Osteoblast (primary cell): ENCODE measurements around the gene ERMARD. TPM values are rescaled to one million over a fixed set of nuclear protein-coding genes. Genes with fewer than 3 reads are reported as not detected.

Experiments
- DNase-seq: peaks from one replicate; pipeline ENCODE4 v3.0.0; 2011; ENCODE audit warnings: low spot score, mixed read lengths; ENCODE audit not compliant: insufficient read length; ENCODE audit errors: missing footprints
- H2AFZ ChIP-seq: 2 replicates; pipeline ENCODE4 v1.6.0; 2011; ENCODE audit warnings: mild to moderate bottlenecking, low read length
- H3K27ac ChIP-seq: 2 replicates; pipeline ENCODE4 v1.5.1; 2011; ENCODE audit warnings: mild to moderate bottlenecking, low read depth, low read length, moderate library complexity
- H3K27me3 ChIP-seq: 2 replicates; pipeline ENCODE4 v1.6.0; 2012; ENCODE audit warnings: mild to moderate bottlenecking, control low read depth, inconsistent platforms, low read length, moderate library complexity; ENCODE audit not compliant: insufficient read depth
- H3K36me3 ChIP-seq: 2 replicates; pipeline ENCODE4 v1.5.1; 2011; ENCODE audit warnings: mild to moderate bottlenecking, low read length, control low read depth, moderate library complexity; ENCODE audit not compliant: insufficient read depth
- H3K4me1 ChIP-seq: 2 replicates; pipeline ENCODE4 v1.5.1; 2011; ENCODE audit warnings: mild to moderate bottlenecking, low read length, control low read depth, moderate library complexity; ENCODE audit not compliant: insufficient read depth
- H3K4me2 ChIP-seq: 2 replicates; pipeline ENCODE4 v1.6.0; 2011; ENCODE audit warnings: mild to moderate bottlenecking, low read length; ENCODE audit not compliant: insufficient read depth
- H3K4me3 ChIP-seq: fragments of 200-600 bp; sonication (generic); 3 replicates; pipeline ENCODE4 v1.5.1; 2012; ENCODE audit warnings: mild to moderate bottlenecking, low read length, inconsistent platforms; ENCODE audit not compliant: insufficient read depth
- H3K79me2 ChIP-seq: 2 replicates; pipeline ENCODE4 v1.6.0; 2012; ENCODE audit warnings: mild to moderate bottlenecking, low read length, control low read depth, inconsistent platforms; ENCODE audit not compliant: insufficient read depth
- H3K9me3 ChIP-seq: 2 replicates; pipeline ENCODE4 v1.5.1; 2011; ENCODE audit warnings: low read depth, low read length, control low read depth
- H4K20me1 ChIP-seq: 2 replicates; pipeline ENCODE4 v1.6.0; 2012; ENCODE audit warnings: mild to moderate bottlenecking, low read length, control low read depth; ENCODE audit not compliant: insufficient read depth
- CTCF ChIP-seq: IDR thresholded peaks from 2 replicates; pipeline ENCODE4 v1.5.1; 2011; ENCODE audit warnings: mild to moderate bottlenecking, low read depth, low read length, moderate library complexity; ENCODE audit errors: extremely low read depth
- total RNA-seq: library from RNA; depleted of rRNA; stranded (reverse); fragments of >200 nt; gene quantifications from 2 replicates; pipeline ENCODE4 v1.2.3, GENCODE V29; 2012

ERMARD gene
- total RNA-seq, 1 donor = 21.4 TPM

GRCh38 chr6:169816054-169816453 is 64.6 kb downstream of the ERMARD start:
- H3K36me3 ChIP-seq = no peaks in the 10 kb centered on the region
- no peak for TF ChIP-seq CTCF
- H3K4me2 ChIP-seq = no peak overlapping the region
- H3K4me1 ChIP-seq = no peaks in the 10 kb centered on the region
- no peaks in the 10 kb centered on the region for H3K27me3 ChIP-seq
- H3K9me3 ChIP-seq = no peaks in the 10 kb centered on the region
- H2AFZ ChIP-seq = no peak overlapping the region
- no peak overlapping the region for H3K4me3 ChIP-seq
- no peak overlapping the region for H3K27ac ChIP-seq
- H3K79me2 ChIP-seq = no peaks in the 10 kb centered on the region
- no peak for DNase-seq
- H4K20me1 ChIP-seq = no peaks in the 10 kb centered on the region

GRCh38 chr6:169816975-169817374 is 65.6 kb downstream of the ERMARD start:
- no peaks in the 10 kb centered on the region for H4K20me1 ChIP-seq
- H3K4me2 ChIP-seq = no peak overlapping the region
- H3K27me3 ChIP-seq = no peaks in the 10 kb centered on the region
- no peak overlapping the region for H3K27ac ChIP-seq
- no peaks in the 10 kb centered on the region for H3K9me3 ChIP-seq
- TF ChIP-seq CTCF = no peak
- no peak overlapping the region for H2AFZ ChIP-seq
- no peaks in the 10 kb centered on the region for H3K79me2 ChIP-seq
- no peaks in the 10 kb centered on the region for H3K36me3 ChIP-seq
- H3K4me3 ChIP-seq = no peak overlapping the region
- no peak for DNase-seq
- no peaks in the 10 kb centered on the region for H3K4me1 ChIP-seq

GRCh38 chr6:169820358-169820757 is 68.9 kb downstream of the ERMARD start:
- Histone ChIP-seq H3K9me3 (no peaks in the 10 kb centered on the region), H3K27me3 (no peaks in the 10 kb centered on the region), H3K79me2 (no peaks in the 10 kb centered on the region), H3K4me2 (no peak overlapping the region), H4K20me1 (no peaks in the 10 kb centered on the region), H3K27ac (no peak overlapping the region), H3K36me3 (no peaks in the 10 kb centered on the region), H2AFZ (no peak overlapping the region), H3K4me3 (no peak overlapping the region), H3K4me1 (no peaks in the 10 kb centered on the region)
- TF ChIP-seq CTCF = no peak
- no peak for DNase-seq

- no peaks in the 10 kb centered on the region for H3K9me3 ChIP-seq
- H3K79me2 ChIP-seq = no peaks in the 10 kb centered on the region
- no peak for TF ChIP-seq CTCF
- no peaks in the 10 kb centered on the region for H3K4me1 ChIP-seq
- H3K4me3 ChIP-seq = no peak overlapping the region
- H3K27me3 ChIP-seq = no peaks in the 10 kb centered on the region
- no peaks in the 10 kb centered on the region for H4K20me1 ChIP-seq
- H3K36me3 ChIP-seq = no peaks in the 10 kb centered on the region
- no peak overlapping the region for H3K4me2 ChIP-seq
- no peak overlapping the region for H2AFZ ChIP-seq
- DNase-seq = no peak
- H3K27ac ChIP-seq = no peak overlapping the region
These were observed 72.6 kb downstream of the ERMARD start for GRCh38 chr6:169824021-169824420.
